ENCODE results near the gene CPEB4. TPM values are rescaled to one million over a fixed set of nuclear protein-coding genes. Genes with fewer than 3 reads are reported as not detected.

The CPEB4 gene
- total and polyA plus RNA-seq, 2 donors (not counting 1 experiment from before 2014, with no cell fraction given) = 8.4 to 26.0 TPM

DNA sequence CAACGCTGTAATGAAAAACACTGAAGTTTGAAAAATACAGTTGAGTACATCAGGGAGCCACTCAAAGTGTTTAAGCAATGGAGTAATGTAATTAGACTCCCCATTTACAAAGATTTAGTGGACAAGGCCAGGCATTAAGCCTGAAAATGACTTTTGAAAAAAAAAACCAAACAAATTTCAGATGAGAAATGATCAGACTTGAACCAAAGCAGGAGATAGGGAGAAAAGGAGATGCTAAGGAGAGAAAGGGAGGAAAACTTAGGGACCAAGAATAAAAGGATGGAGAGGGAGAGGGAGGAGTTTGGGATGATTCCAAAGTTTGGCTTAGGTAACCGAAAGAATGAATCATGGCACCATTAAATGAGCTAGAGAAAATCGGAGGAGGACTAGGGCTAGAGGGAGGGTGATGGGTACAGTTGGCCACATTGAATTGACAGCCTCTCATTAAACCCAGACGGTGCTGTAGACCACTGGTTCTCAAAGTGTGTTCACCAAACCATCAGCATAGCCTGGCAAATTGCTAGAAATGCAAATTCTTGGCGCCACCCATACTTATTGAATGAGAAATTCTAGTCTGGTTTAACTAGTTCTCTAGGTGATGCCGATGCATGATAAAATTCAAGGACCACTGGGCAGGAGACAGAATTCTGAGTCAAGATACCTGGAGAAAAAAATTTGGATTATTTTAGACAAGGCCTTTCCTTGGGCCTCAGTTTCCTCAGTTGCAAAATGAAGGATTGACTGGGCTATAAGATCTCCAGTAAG lies 6.2 kb upstream of the CPEB4 start:
- Mint-ChIP-seq H3K27me3 (no peaks in the 10 kb centered on the region), H3K27ac (no peak overlapping the region), H3K4me1 (peaks cover 39% of the 10 kb centered on the region), H3K4me3 (no peak overlapping the region), H3K9me3 (ENCODE audit: insufficient read depth) (peaks cover 7% of the 10 kb centered on the region)
- WGBS (ENCODE audit: insufficient coverage) = 100% methylated on average over 3 of the region's 6 CpGs
- ChIA-PET CTCF (interaction anchor here (0.7 kb wide), 1 partner anchor 251 kb away, joined by 3 read pairs; no protein-coding TSS in a partner anchor), POLR2A (no interaction called here)
- peaks cover 1 to 8% (median 8%) of the 10 kb centered on the region in 3 donors for H3K9me3 ChIP-seq (ENCODE audit: control extremely low read depth in 1 of 3, control insufficient read depth in 2 of 3, insufficient read depth in 1 of 3, low read length in 2 of 3)
- H3K27ac ChIP-seq (ENCODE audit: low read length in 2 of 2) = no peak overlapping the region
- H3K79me2 ChIP-seq (ENCODE audit: control insufficient read depth, insufficient read depth, low read length) = no peaks in the 10 kb centered on the region
- DNase-seq (no peak), ATAC-seq (ENCODE audit: low read depth) (no peak)
- H3K9ac ChIP-seq (ENCODE audit: low read length) = no peak overlapping the region
- TF ChIP-seq, protein P1, sequence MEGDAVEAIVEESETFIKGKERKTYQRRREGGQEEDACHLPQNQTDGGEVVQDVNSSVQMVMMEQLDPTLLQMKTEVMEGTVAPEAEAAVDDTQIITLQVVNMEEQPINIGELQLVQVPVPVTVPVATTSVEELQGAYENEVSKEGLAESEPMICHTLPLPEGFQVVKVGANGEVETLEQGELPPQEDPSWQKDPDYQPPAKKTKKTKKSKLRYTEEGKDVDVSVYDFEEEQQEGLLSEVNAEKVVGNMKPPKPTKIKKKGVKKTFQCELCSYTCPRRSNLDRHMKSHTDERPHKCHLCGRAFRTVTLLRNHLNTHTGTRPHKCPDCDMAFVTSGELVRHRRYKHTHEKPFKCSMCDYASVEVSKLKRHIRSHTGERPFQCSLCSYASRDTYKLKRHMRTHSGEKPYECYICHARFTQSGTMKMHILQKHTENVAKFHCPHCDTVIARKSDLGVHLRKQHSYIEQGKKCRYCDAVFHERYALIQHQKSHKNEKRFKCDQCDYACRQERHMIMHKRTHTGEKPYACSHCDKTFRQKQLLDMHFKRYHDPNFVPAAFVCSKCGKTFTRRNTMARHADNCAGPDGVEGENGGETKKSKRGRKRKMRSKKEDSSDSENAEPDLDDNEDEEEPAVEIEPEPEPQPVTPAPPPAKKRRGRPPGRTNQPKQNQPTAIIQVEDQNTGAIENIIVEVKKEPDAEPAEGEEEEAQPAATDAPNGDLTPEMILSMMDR (IDR thresholded peaks at IDR 0.05) = no peak
- no peak for TF ChIP-seq EZH2 (IDR thresholded peaks at IDR 0.05; ENCODE audit: borderline replicate concordance, insufficient read depth, low read depth, low read length, poor library complexity, severe bottlenecking)
- intact Hi-C loops (cut with micrococcal nuclease) = no loop called here
- H3K4me1 ChIP-seq (ENCODE audit: control insufficient read depth in 2 of 2, insufficient read depth in 2 of 2, low read length in 2 of 2) = peaks cover 26 to 32% of the 10 kb centered on the region in 2 donors
- no peaks in the 10 kb centered on the region for H3K27me3 ChIP-seq (replicated peaks in 1 of 4; ENCODE audit: control extremely low read depth in 1 of 4, control insufficient read depth in 3 of 4, insufficient read depth in 4 of 4, low read length in 3 of 4)
- H3K36me3 ChIP-seq (replicated peaks in 1 of 2; ENCODE audit: control extremely low read depth in 1 of 2, control insufficient read depth in 1 of 2, extremely low read depth in 1 of 2, insufficient read depth in 2 of 2, low read length in 1 of 2) = no peaks in the 10 kb centered on the region
- H2AFZ ChIP-seq (ENCODE audit: insufficient read depth, low read depth, low read length, poor library complexity, severe bottlenecking) = no peak overlapping the region
- no peaks in the 10 kb centered on the region for H4K20me1 ChIP-seq (ENCODE audit: control insufficient read depth, insufficient read depth, low read length, poor library complexity, severe bottlenecking)
- no peak overlapping the region for H3K4me2 ChIP-seq (replicated peaks; ENCODE audit: low read depth, low read length, poor library complexity, severe bottlenecking)
- H3K4me3 ChIP-seq (ENCODE audit: control extremely low read depth in 1 of 5, extremely low read depth in 1 of 5, insufficient read depth in 1 of 5, low read depth in 2 of 5, low read length in 4 of 5) = no peak overlapping the region

DNA sequence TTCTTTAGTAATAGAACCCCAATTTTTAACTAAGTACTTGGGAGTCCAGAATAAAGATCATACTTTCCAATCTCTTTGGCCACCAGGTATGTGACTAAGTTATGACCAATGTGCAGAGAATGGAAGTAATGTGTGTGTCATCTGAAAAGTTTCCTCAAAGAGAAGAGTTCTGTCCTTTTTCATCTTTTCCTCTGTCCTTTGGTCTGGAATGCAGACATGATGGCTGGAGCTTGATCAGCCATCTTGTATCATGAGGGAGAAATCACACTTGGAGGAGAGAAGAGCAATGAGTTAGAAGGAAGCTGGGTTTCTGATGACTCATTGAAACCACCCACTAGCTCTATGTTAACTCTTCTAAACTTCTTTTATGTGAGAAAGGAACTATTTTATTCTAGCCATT lies 5.5 kb upstream of the CPEB4 start:
- Histone ChIP-seq H3K4me2 (replicated peaks; ENCODE audit: low read depth, low read length, poor library complexity, severe bottlenecking) (no peak overlapping the region), H3K4me3 (ENCODE audit: control extremely low read depth in 1 of 5, extremely low read depth in 1 of 5, insufficient read depth in 1 of 5, low read depth in 2 of 5, low read length in 4 of 5) (no peak overlapping the region), H3K27me3 (replicated peaks in 1 of 4; ENCODE audit: control extremely low read depth in 1 of 4, control insufficient read depth in 3 of 4, insufficient read depth in 4 of 4, low read length in 3 of 4) (no peaks in the 10 kb centered on the region), H3K9ac (ENCODE audit: low read length) (no peak overlapping the region), H3K4me1 (ENCODE audit: control insufficient read depth in 2 of 2, insufficient read depth in 2 of 2, low read length in 2 of 2) (peaks cover 32 to 39% of the 10 kb centered on the region in 2 donors), H2AFZ (ENCODE audit: insufficient read depth, low read depth, low read length, poor library complexity, severe bottlenecking) (no peak overlapping the region), H4K20me1 (ENCODE audit: control insufficient read depth, insufficient read depth, low read length, poor library complexity, severe bottlenecking) (no peaks in the 10 kb centered on the region), H3K27ac (ENCODE audit: low read length in 2 of 2) (no peak overlapping the region), H3K36me3 (replicated peaks in 1 of 2; ENCODE audit: control extremely low read depth in 1 of 2, control insufficient read depth in 1 of 2, extremely low read depth in 1 of 2, insufficient read depth in 2 of 2, low read length in 1 of 2) (no peaks in the 10 kb centered on the region), H3K79me2 (ENCODE audit: control insufficient read depth, insufficient read depth, low read length) (no peaks in the 10 kb centered on the region), H3K9me3 (ENCODE audit: control extremely low read depth in 1 of 3, control insufficient read depth in 2 of 3, insufficient read depth in 1 of 3, low read length in 2 of 3) (peaks cover 1 to 10% (median 8%) of the 10 kb centered on the region in 3 donors)
- H3K4me3 Mint-ChIP-seq = no peak overlapping the region
- no peak overlapping the region for H3K27ac Mint-ChIP-seq
- intact Hi-C loops (cut with micrococcal nuclease) = no loop called here
- H3K4me1 Mint-ChIP-seq = peaks cover 46% of the 10 kb centered on the region
- no peak for DNase-seq
- H3K27me3 Mint-ChIP-seq = no peaks in the 10 kb centered on the region
- peaks cover 7% of the 10 kb centered on the region for H3K9me3 Mint-ChIP-seq (ENCODE audit: insufficient read depth)
- TF ChIP-seq, protein P1 (IDR thresholded peaks at IDR 0.05) = no peak
- no peak for TF ChIP-seq EZH2 (IDR thresholded peaks at IDR 0.05; ENCODE audit: borderline replicate concordance, insufficient read depth, low read depth, low read length, poor library complexity, severe bottlenecking)
- CTCF ChIA-PET = no interaction called here
- POLR2A ChIA-PET = no interaction called here
- ATAC-seq (ENCODE audit: low read depth) = no peak

Measured in B cell (primary cell).